Brain microvascular endothelial cell (primary cell): ENCODE measurements around the gene SLC29A1.
"Not testable (repeated sequence)": the region's sequence is repeated elsewhere in the genome, so short reads cannot be mapped to it uniquely, and the experiment has no call there.

Experiments used
- DNase-seq: peaks from one replicate; pipeline ENCODE4 v3.0.0-alpha.2; 2020
- H3K27ac ChIP-seq: fragments of 250-450 bp; sonication (Bioruptor Pico); 2 replicates; pipeline ENCODE4 v1.5.1; 2020; ENCODE audit warnings: mild to moderate bottlenecking, moderate library complexity
- H3K27me3 ChIP-seq: fragments of 250-450 bp; sonication (Bioruptor Pico); replicated peaks from 2 replicates; pipeline ENCODE4 v1.5.1; 2020; ENCODE audit warnings: mild to moderate bottlenecking
- H3K36me3 ChIP-seq: fragments of 250-450 bp; sonication (Bioruptor Pico); replicated peaks from 2 replicates; pipeline ENCODE4 v1.5.1; 2020; ENCODE audit warnings: mild to moderate bottlenecking
- H3K4me3 ChIP-seq: 2 replicates; pipeline ENCODE4 v1.5.1; 2011; ENCODE audit warnings: low read depth, mild to moderate bottlenecking, control low read depth, low read length, moderate library complexity
- in situ Hi-C: cut with HindIII; loops from 2 replicates; pipeline ENCODE4 v1.10.0; 2017; ENCODE audit warnings: low sequenced_read_pairs, low pct_ligation_motif_present
- TF ChIP-seq, protein P1 (sequence below): IDR thresholded peaks from 2 replicates; pipeline ENCODE4 v1.5.1; 2011; ENCODE audit warnings: low read depth, mild to moderate bottlenecking, moderate library complexity, low read length, control low read depth, inconsistent platforms; ENCODE audit errors: missing control alignments

SLC29A1 gene

DNA sequence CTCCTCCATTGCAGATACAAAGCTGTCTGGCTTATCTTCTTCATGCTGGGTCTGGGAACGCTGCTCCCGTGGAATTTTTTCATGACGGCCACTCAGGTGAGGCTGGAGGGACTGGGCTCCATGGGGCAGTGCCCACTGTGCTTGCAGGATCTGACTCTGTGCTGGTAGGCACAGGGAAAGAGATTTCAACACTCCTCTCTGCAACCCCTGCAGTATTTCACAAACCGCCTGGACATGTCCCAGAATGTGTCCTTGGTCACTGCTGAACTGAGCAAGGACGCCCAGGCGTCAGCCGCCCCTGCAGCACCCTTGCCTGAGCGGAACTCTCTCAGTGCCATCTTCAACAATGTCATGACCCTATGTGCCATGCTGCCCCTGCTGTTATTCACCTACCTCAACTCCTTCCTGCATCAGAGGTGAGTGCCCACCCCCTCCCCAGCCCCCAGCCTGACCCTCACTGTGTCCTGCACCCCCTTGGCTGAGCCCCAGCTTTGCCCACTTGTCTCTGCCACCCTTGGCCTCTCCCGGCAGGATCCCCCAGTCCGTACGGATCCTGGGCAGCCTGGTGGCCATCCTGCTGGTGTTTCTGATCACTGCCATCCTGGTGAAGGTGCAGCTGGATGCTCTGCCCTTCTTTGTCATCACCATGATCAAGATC lies 6.1 kb downstream of the SLC29A1 start:
- no peak for DNase-seq
- in situ Hi-C loops: no loop called here
- Histone ChIP-seq H3K36me3 (peaks cover 4% of the 10 kb centered on the region), H3K4me3 (no peak overlapping the region), H3K27ac (no peak overlapping the region), H3K27me3 (no peaks in the 10 kb centered on the region)
- TF ChIP-seq, protein P1, sequence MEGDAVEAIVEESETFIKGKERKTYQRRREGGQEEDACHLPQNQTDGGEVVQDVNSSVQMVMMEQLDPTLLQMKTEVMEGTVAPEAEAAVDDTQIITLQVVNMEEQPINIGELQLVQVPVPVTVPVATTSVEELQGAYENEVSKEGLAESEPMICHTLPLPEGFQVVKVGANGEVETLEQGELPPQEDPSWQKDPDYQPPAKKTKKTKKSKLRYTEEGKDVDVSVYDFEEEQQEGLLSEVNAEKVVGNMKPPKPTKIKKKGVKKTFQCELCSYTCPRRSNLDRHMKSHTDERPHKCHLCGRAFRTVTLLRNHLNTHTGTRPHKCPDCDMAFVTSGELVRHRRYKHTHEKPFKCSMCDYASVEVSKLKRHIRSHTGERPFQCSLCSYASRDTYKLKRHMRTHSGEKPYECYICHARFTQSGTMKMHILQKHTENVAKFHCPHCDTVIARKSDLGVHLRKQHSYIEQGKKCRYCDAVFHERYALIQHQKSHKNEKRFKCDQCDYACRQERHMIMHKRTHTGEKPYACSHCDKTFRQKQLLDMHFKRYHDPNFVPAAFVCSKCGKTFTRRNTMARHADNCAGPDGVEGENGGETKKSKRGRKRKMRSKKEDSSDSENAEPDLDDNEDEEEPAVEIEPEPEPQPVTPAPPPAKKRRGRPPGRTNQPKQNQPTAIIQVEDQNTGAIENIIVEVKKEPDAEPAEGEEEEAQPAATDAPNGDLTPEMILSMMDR: no peak

- Histone ChIP-seq H3K36me3 (peaks cover 4% of the 10 kb centered on the region), H3K27me3 (no peaks in the 10 kb centered on the region), H3K4me3 (no peak overlapping the region), H3K27ac (no peak overlapping the region)
- DNase-seq: no peak
- in situ Hi-C loops: no loop called here
- TF ChIP-seq, protein P1: no peak
These were observed 6.8 kb downstream of the SLC29A1 start for GRCh38 chr6:44230034-44230675.

- H3K27me3 ChIP-seq, H3K4me3 ChIP-seq, DNase-seq, H3K36me3 ChIP-seq, H3K27ac ChIP-seq, in situ Hi-C loops: not testable (repeated sequence)
These were observed 8.0 kb downstream of the SLC29A1 start for GRCh38 chr6:44231426-44231825.

DNA sequence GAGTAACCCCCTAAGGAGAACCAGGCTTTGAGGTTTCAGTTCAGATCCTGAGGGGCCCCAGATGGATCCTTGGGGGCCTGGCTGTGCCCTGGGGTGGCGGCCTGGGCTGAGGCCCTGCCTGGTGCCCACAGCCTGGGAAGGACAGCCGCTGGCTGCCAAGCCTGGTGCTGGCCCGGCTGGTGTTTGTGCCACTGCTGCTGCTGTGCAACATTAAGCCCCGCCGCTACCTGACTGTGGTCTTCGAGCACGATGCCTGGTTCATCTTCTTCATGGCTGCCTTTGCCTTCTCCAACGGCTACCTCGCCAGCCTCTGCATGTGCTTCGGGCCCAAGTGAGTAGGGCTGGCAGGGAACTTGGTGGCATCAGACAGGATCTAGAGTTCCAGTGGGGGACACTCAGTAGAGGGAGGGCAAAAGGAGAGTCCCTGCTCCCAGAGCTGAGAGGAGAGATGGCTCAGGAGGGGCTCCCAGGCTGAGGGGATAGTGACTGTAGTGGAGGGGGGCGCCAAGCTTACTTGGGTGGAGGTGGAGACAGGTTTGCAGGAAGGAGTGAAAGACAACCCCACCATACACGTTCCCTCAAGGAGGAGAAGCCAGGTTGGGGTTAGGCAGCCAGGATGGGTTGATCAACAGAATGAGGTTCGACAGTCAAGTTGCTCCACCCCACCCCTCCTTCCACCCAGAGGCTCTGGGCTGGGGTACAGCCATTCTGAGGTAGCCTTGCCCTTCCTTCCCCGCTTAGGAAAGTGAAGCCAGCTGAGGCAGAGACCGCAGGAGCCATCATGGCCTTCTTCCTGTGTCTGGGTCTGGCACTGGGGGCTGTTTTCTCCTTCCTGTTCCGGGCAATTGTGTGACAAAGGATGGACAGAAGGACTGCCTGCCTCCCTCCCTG lies 9.5 kb downstream of the SLC29A1 start:
- TF ChIP-seq, protein P1: no peak
- in situ Hi-C loops: no loop called here

DNA sequence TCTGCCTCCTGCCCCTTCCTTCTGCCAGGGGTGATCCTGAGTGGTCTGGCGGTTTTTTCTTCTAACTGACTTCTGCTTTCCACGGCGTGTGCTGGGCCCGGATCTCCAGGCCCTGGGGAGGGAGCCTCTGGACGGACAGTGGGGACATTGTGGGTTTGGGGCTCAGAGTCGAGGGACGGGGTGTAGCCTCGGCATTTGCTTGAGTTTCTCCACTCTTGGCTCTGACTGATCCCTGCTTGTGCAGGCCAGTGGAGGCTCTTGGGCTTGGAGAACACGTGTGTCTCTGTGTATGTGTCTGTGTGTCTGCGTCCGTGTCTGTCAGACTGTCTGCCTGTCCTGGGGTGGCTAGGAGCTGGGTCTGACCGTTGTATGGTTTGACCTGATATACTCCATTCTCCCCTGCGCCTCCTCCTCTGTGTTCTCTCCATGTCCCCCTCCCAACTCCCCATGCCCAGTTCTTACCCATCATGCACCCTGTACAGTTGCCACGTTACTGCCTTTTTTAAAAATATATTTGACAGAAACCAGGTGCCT lies 10.2 kb downstream of the SLC29A1 start:
- no peak for DNase-seq
- in situ Hi-C loops: no loop called here
- no peak overlapping the region for H3K4me3 ChIP-seq
- peaks cover 4% of the 10 kb centered on the region for H3K36me3 ChIP-seq
- TF ChIP-seq, protein P1: no peak
- no peaks in the 10 kb centered on the region for H3K27me3 ChIP-seq
- no peak overlapping the region for H3K27ac ChIP-seq

More for the DNA sequence above, 9.5 kb downstream of the SLC29A1 start:
- Histone ChIP-seq H3K36me3 (peaks cover 4% of the 10 kb centered on the region), H3K4me3 (no peak overlapping the region), H3K27ac (no peak overlapping the region), H3K27me3 (no peaks in the 10 kb centered on the region)
- no peak for DNase-seq
